Stimulated activated CD4-positive, alpha-beta T cell treated with anti-CD3 and anti-CD28 coated beads, Interleukin-1b, Interleukin-23, amount 100 ng/mL, for 1 hour (primary cell): ENCODE results near the gene GSTM3.
"Not testable (repeated sequence)": the region's sequence is repeated elsewhere in the genome, so short reads cannot be mapped to it uniquely, and the experiment has no call there.

ENCODE experiments used
- DNase-seq, 2 donors: peaks; one replicate each; pipeline ENCODE4 v3.0.0-alpha.2; 2020; ENCODE audit warnings: low read depth in 2 of 2

Gene GSTM3

DNA sequence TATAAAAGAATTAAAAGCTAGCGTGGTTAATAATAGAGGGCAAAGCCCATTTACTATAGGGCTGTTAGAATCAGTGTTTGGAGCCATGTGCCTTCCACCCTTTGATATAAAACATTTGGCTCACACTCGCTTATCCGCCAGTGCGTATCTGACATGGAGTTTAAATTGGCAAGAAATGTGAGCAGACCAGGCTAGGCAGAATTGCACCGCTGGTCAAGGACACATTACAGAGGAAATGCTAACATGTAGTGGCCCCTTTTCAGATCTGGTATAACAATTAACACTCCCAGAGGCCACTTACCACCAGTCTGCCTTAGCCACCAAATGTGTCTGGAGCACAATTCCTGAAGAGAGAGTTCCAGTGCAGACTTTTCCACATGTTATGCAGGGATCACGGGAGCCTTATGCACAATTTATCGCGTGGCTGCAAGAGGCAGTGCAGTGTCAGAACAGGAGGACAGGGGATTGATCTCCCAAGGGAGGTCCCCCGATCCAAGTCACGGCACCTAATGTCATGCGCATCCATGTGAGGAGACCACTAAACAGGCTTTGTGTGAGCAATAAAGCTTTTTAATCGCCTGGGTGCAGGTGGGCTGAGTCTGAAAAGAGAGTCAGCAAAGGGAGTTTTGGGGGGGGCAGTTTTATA lies 14.0 kb downstream of the GSTM3 start:
- DNase-seq, result no peak

DNA sequence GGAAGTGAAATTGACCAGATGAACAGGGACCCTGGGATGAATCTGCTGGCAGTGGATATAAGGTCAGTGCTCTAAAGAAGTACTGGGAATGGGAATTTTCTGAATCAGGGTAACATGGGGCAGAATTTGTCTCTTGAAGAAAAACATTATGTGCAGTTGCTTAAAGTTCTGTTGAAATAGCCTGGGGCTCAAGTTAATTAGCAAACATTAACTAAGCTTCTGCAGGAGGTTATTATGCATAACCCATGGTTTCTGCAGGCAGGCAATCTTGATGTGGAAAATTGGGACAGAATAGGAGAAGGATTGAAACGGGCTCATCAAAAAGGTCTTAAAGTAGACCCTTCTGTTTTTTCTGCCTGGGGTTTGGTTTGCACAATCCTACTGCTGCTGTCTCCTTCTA lies 14.8 kb downstream of the GSTM3 start:
- no peak for DNase-seq

DNA sequence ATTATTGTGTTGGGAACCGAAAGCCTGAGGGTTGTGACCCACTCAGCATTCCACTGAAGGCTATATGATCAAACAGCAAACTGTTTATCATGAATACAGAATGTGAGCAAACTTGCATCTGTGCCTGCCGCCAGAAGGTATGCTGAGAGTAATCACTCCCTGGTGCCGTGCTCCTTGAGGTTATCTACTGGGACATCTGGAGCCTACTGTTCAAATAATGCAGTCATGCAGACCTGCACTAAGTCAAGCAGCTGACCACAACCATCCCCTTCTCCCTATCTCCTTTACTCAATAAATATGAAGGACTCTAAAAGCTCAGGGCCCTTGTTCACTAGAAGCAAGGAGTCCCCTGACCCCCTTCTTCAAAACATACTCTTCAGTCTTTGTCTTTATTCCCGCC lies 15.3 kb downstream of the GSTM3 start:
- no peak for DNase-seq

DNA sequence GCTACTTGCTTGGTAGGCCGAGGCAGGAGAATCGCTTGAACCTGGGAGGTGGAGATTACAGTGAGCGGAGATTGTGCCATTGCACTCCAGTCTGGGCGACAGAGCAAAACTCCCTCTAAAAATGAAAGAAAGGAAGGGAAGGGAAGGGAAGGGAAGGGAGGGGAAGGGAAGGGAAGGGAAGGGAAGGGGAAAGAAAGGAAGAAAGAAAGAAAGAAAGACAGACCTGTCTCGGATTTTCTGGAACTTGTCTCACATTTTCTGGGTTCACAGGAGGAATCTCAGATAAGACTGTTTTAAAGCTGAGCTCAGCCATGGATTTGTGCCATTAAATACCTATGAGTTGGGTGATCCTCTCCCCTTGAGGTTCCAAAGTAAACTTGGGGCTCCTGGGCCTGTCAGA lies 15.9 kb downstream of the GSTM3 start:
- DNase-seq, result no peak

DNA sequence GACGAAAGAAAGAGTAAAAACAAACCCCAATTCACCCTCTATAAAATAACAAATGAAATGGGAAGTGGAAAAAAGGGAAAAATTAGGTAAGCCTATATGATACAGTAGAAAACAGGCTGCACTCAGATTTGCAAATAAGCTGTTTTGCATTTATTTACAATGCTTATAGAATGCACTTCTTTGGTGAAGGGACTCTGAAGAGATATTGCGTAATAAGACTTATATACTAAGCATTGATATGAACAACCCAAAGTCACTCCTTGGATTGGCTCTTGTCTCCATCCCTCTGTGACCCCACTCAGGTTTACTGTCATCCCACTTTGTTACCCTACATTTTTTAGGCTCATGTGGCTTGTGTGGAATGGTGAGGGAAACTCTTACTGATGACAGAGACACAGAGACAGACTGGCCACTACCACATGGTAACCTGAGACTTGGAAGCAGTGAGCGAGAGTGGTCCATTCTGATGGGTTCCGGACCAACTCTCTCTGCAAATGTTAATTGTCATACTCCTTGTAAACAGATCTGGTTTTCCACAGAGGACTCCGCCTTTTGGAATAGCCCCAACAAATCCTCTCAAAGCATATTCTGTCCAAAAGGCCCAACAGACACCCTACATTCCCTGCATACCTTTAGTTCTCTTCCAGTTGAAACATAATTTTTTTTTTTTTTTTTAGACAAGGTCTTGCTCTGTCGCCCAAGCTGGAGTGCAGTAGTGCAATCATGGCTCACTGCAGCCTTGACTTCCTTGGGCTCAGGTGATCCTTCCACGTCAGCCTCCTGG lies 17.7 kb downstream of the GSTM3 start:
- no peak for DNase-seq

DNA sequence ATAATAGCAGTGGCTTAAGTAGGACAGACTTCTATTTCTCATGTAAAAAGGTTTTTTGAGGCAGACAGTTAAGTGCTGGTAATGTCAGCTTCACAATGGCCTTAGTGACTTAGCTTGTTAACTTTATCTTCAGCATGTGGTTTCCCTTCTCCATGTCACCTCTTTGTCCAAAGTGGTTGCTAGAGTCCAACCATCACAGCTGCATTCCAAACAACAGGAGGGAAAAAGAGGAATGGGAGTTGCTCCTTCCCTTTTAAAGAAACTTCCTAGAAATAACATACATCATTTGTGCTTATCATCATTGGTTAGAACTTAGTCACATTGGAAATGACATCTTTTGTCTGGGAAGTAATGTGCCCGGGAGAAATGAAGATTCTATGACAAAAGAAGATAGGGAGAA lies 18.9 kb downstream of the GSTM3 start:
- no peak for DNase-seq

DNA sequence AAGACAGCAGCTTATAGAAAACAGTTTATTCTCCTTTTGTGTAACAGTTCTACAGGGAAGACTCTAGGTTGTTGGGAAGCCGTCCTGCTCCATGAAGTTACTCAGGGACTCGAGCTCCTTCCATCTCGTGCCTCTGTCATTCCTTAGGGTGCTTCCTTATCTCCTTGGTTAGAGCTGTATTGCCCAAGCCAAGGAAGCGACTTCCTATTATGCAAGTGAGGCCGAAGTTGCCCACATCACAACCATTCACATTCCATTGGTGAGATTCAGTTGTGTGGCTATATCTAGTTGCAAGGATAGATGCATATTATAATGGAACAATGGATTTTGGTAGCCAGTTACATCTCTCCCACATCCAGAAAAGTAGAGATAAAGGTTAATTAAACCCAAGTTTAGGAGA lies 19.8 kb downstream of the GSTM3 start:
- no peak for DNase-seq

DNA sequence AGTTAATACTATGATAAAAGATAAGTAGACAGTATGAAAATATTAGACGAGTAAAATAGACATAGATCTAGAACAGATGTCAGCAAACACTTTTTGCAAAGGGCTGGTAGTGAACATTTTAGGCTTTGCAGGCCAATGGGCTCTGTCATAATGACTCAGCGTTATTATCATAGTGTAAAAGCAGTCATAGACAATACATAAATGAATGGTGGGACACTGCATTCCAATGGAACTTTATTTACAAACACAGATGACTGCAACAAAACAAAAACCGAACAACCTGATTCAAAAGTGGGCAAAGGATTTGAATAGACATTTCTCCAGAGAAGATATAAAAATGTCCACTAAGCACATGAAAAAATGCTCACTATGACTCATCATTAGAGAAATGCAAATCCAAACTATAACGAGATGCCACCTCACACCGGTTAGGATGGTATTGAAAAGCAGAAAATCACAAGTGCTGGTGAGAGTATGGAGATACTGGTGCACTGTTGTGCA lies 21.5 kb downstream of the GSTM3 start:
- no peak for DNase-seq

DNA sequence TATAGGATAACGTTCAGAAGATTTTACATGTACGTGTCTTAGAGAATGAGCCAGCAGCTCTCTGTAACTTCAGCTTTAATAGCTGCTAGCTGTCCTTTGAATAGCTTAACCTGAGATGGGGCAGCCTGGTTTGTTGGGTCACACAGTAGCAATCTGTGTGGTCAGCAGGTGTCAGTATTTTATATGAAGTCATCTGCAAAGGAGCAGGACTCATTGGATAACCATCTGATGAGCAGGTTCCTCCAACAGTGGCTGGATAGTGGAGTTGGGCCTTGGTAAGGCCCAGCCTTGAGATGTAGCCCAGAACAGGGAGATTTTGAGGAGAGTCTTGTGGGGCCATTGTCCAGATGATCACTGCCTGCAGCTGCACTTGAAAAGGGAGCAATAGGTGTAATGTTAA lies 22.3 kb downstream of the GSTM3 start:
- DNase-seq, result no peak

DNA sequence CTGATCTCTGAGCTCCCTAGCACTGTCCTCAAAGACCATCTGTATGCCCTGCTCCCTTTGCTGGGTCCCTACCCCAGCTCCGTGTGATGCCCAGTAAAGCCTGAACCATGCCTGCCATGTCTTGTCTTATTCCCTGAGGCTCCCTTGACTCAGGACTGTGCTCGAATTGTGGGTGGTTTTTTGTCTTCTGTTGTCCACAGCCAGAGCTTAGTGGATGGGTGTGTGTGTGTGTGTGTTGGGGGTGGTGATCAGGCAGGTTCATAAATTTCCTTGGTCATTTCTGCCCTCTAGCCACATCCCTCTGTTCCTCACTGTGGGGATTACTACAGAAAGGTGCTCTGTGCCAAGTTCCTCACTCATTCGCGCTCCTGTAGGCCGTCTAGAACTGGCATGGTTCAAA lies 23.1 kb downstream of the GSTM3 start:
- no peak for DNase-seq

DNA sequence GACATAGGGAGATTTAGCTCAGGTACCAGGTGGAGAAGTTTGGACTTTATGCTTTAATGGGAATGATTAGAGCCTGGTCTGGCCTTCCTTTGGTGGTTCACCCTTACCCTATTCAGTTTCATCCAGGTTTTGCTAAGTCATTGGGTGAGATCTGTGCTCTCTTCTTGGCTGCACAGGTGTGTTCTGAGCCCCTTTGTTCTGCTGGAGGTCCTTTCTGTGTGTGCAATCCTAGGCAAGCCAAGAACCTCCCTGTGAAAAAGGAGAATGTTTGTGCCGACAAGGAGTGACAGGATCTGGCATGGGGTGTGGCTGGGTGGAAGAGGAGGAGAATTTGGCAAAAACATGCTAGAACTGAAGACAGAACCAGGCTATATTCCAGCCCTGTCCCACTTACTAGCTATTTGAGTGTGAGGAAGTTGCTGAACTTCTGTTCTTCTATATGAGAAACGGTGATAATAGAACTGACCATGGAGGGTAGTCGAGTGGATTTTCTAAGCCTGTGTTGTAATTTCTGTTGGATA lies 24.2 kb downstream of the GSTM3 start:
- DNase-seq, result no peak

DNA sequence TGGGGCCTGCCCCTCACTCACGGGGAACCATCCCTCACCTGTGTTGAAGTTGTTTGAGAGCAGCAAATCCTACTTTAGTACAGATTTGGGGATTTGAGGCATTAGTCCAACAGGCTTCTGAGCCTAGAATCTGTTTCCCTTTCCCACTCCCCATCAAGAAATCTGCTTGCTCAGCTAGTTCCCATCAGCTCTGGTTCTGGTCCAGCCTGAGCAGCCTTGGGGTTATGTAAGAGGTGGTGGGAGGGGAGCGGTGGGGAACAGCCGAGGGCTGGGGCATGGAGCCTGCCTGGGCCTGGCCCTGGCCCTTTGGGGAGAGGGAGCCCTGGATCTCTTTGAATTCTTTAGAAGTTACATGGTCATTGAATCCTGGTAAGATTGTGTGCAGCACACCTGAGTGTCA lies 24.7 kb downstream of the GSTM3 start:
- DNase-seq, result no peak

DNA sequence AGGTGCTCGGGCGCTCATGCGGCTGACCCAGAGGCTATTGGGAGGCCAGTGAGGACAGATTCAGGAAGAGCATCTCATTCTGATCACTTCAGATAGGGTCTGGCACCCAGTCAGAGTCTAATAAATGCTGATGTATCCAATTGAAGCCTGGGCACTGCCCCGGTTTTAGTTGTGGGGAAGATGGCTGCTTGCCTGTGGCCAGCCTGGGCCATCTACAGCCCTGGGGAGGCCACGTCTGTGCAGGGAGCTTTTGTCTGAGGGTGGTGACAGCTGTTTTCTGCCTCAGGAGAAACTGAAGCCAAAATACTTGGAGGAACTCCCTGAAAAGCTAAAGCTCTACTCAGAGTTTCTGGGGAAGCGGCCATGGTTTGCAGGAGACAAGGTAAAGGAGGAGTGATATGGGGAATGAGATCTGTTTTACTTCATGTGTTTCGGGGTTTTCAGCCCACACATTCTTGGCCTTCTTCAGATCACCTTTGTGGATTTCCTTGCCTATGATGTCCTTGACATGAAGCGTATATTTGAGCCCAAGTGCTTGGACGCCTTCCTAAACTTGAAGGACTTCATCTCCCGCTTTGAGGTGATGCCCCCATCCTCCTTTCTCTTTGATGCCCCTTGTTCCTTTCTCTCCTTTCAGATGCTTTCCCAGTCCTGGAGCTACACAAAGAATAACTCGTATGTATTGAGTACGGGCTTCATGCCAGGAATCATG lies 26.0 kb downstream of the GSTM3 start:
- no peak for DNase-seq

DNA sequence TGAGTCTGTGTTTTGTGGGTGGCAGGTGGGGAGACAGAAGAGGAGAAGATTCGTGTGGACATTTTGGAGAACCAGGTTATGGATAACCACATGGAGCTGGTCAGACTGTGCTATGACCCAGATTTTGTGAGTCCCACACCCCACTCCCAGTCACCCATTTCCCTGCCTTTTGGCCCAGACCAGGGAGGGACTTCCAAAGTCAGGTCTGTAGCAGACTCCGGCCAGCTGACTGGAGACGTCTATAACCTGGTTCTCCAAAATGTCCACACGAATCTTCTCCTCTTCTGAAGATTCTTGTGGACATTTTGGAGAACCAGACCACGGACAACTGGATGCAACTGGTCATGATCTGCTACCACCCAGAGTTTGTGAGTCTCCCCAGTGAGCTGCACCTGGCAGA lies 27.2 kb downstream of the GSTM3 start:
- no peak for DNase-seq

DNA sequence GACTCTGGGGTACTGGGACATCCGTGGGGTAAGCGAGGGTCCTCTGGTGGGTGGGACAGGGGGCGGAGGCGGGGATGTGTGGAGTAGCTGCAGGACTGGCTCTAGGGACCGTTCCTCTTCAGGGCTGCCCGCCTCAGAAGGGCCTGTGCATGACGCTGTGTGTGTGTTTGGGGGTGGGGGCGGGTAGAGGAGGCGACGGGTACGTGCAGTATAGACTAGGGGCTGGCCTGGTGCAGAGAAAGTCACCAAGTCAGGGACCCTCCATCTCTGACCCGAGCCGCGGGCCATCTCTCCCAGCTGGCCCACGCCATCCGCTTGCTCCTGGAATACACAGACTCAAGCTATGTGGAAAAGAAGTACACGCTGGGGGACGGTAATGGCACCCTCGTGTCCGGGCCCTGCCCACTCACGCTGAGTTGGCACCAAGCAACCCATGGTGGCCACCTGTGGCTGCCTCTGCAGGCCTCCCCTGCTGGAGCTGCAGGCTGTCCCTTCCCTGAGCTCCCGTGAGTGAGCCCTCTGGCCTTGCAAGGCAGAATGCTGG lies 28.4 kb downstream of the GSTM3 start:
- no peak for DNase-seq

DNA sequence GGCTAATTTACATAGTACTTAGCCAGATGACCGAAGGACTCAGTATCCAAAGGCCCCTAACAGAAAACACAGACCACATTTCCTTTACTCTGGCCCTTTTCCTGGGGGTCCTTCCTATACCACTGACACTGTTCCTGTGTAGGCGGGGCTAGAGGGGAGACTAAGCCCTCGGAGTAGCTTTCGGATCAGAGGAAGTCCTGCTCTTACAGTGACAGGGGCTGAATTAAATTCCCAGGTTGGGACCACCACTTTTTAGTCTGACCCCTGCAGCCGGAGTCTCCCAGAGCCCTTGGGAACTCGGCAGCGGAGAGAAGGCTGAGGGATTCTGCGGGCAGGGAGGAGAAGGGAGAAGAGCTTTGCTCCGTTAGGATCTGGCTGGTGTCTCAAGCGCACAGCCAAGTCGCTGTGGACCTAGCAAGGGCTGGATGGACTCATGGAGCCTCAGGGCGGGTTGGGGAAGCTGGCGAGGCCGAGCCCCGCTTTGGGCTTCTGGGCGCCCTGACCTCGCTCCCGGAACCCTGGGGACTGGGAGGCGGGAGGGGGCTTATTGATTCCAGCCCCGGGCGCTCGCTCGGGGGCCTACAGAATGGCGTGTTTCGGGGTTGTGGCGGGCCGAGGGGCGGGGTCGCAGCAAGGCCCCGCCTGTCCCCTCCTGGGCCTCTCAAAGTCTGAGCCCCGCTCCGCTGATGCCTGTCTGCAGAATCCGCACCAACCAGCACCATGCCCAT lies 29.1 kb downstream of the GSTM3 start, which contains the start of gene GSTM5:
Gene GSTM5, plus strand, starts transcription at position 659 of the 728 bp plus-strand sequence. Its CDS starts 62 bp downstream, at position 721.
- not testable (repeated sequence) for DNase-seq

DNA sequence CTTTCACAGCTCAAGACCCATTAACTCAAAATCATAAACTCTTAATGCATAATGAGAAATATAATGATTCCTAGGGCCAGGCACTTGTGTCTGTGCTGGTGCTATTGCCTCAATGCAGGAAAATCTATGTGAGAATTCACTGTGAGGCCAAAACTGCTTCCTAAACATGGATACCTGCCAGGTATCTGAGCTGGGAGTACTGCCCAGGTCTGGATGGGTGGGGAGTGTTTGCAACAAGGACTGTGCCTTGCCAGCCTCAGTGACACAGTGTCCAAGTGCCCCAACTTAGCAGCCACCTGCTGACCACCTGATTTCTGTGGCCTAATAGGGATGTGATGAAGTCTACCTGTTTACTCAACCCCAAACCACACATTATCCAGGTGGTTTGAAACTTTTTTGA lies 31.0 kb downstream of the GSTM3 start:
- DNase-seq, result not testable (repeated sequence)

DNA sequence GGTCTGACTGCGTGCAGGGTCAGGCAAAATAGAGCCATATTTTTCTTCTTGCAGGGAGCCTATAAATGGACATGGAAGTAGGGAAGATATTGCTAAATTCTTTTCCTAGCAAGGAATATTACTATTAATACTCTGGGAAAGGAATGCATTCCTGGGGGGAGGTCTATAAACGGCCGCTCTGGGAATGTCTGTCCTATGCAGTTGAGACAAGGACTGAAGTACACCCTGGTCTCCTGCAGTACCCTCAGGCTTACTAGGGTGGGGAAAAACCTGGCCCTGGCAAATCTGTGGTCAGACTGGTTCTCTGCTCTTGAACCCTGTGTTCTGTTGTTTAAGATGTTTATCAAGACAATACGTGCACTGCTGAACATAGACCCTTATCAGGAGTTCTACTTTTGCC lies 31.9 kb downstream of the GSTM3 start:
- not testable (repeated sequence) for DNase-seq

DNA sequence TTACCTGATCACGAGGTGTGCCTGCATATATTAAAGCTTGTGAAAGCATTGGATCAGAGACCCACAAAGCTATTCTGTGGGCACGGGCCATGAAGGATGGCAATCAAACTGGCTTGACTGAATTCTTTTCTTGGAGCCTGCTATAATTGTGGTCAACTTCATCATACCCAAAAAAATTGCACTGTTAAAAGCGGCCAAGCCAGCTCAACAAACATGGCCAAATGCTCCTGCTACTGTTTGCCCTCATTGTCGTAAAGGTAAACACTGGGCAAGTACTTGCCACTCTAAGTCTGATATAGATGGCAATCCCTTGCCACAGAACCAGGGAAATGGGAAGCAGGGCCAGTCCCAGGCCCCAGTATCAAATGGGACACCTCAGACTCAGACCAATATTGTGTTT lies 35.4 kb downstream of the GSTM3 start:
- DNase-seq, result no peak

DNA sequence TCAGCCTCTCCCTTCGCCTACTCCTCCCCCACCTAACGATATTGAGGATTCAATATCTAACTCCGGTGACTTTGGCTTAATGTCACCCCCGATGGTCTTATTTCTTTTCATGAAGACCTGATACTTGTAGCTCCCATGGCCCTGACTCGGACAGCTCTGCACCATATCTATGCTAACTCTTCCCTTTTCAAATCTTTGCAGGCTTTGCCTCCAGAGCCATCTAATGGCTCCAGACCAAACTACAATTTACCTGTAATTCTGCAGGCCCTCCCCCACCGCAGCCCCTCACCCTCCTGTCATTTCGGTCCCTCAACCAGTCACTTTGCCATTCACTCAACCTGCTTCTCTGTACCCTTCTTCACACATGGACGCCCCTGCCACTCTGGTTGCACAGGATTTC lies 36.7 kb downstream of the GSTM3 start:
- DNase-seq, result no peak

DNA sequence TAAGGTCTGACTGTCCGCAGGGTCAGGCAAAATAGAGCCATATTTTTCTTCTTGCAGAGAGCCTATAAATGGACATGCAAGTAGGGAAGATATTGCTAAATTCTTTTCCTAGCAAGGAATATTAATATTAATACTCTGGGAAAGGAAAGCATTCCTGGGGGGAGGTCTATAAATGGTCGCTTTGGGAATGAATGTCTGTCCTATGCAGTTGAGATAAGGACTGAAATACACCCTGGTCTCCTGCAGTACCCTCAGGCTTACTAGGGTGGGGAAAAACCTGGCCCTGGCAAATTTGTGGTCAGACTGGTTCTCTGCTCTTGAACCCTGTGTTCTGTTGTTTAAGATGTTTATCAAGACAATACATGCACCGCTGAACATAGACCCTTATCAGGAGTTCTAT lies 37.9 kb downstream of the GSTM3 start:
- not testable (repeated sequence) for DNase-seq
